COR-L47 (cell line): ENCODE results near the gene IL1RAP.
"Not testable (repeated sequence)": the region's sequence is repeated elsewhere in the genome, so short reads cannot be mapped to it uniquely, and the experiment has no call there.

Experiments used
- DNase-seq: peaks from one replicate; lab custom pipeline; 2025; lab: John Stamatoyannopoulos, UW

The IL1RAP gene

DNA sequence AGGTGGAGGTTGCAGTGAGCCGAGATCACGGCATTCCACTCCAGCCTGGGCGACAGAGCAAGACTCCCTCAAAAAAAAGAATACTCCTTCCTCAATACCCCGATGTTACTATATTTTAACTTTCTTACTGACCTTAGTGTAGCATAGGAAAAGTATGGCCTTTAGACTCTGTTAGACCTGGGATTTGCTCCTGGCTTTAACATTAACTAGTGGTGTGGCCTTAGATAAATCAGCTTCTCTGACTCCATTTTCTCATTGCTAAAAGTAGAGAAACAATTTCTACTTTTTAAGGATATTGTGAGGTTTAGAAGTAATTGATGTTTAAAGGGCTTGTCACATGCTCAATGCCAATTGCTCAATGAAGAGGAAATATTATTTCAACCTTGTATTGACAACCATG, 7.6 kb upstream of the IL1RAP start:
- no peak for DNase-seq

- no peak for DNase-seq
Measured at GRCh38 chr3:190512666-190513065, 1.2 kb upstream of the IL1RAP start.

- DNase-seq: no peak
Measured at GRCh38 chr3:190514413-190515153, 698 bp downstream of the IL1RAP start.

- DNase-seq: no peak
Measured at GRCh38 chr3:190516416-190516815, 2.5 kb downstream of the IL1RAP start.

DNA sequence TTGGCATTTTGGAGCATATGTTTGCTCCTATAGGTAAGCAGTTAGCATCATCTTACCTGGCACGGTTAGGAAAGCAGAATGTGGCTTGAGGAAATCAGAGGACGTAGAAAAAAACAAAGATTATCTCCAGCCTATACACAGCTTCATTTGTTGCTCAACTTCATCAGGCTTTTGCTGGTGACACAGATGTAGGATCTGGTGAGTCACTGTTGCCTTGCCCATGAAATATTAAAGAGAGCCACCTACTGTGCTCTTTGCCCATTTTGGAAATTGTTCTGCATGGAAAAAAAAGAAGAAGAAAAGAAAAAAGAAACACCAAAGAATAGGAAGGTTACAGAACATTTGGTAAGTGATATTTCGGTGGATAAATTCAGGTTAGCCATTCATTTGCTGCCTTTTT, 3.8 kb downstream of the IL1RAP start:
- no peak for DNase-seq

DNA sequence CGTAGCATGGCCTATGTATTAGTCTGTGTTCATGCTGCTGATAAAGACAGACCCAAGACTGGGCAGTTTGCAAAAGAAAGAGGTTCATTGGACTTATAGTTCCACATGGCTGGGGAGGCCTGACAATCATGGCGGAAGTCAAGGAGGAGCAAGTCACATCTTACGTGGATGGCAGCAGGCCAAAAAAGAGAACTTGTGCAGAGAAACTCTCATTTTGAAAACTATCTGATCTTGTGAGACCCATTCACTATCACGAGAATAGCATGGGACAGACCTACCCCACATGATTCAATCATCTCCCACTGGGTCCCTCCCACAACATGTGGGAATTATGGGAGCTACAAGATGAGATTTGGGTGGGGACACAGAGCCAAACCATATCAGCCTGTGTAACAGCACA, 4.6 kb downstream of the IL1RAP start:
- DNase-seq: not testable (repeated sequence)

GRCh38 chr3:190519886-190520285, 6.0 kb downstream of the IL1RAP start:
- DNase-seq: no peak

DNA sequence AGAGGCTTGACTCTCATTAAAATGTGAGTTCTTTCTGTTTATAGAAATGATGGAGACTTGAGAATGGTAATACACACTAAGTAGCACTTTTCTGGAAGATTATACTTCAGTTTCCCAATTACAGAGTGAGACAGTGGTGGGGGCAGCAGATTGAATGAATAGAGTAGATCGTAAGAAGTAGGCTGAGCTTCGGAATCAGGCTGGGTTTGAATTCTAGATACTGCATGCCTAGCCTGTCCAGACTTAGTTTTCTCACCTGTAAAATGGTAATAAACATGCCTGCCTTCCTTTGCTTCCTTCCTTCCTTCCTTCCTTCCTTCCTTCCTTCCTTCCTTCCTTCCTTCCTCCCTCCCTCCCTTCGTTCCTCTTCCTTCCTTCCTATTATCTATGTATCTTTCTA, 8.1 kb downstream of the IL1RAP start:
- DNase-seq: no peak

DNA sequence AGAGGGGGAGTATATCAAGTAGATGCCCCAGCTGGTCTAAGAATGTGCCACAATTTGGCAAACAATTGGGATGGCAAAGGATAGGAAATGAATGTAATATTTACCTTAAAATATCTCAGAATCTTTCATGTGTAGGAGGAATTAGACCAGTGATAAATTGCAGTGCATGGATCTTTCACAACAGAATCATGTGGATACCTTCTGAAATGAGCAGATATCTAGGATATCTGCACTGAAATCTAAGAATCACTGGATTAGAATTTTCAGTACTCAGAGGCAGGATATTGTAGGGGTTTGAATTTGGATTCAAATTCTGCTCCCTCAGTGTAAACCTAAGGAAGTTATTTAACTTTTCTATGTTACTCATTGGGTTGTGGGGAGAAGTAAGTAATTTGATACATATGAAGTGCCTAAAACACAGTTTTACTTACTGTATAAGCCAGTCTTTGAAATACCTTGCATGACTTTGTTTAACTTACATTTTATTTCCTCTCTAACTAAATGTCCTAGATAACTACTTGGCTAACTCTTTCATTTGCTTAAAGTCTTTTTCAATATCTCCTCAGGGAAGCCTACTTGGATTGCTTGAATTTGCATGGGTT, 8.8 kb downstream of the IL1RAP start:
- no peak for DNase-seq

DNA sequence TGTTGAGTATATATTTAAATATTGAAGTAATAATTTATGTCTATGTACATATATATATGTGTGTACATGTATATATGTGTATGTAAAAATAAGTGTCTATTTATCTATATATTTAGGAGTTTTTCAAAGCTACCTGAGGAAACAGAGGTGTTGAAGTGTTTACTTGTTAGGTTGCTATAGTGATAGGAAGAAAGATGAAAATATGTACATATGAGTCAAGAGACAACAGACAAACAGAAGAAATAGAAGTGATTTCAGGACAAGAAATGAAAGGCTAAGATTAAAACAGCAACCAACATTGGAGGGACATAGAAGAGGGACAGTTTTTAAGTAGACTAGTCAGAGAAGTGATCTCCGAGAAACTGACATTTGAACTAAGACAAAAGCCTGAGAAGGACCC, 11.1 kb downstream of the IL1RAP start:
- no peak for DNase-seq

- DNase-seq: no peak
Measured at GRCh38 chr3:190525634-190526033, 11.7 kb downstream of the IL1RAP start.

DNA sequence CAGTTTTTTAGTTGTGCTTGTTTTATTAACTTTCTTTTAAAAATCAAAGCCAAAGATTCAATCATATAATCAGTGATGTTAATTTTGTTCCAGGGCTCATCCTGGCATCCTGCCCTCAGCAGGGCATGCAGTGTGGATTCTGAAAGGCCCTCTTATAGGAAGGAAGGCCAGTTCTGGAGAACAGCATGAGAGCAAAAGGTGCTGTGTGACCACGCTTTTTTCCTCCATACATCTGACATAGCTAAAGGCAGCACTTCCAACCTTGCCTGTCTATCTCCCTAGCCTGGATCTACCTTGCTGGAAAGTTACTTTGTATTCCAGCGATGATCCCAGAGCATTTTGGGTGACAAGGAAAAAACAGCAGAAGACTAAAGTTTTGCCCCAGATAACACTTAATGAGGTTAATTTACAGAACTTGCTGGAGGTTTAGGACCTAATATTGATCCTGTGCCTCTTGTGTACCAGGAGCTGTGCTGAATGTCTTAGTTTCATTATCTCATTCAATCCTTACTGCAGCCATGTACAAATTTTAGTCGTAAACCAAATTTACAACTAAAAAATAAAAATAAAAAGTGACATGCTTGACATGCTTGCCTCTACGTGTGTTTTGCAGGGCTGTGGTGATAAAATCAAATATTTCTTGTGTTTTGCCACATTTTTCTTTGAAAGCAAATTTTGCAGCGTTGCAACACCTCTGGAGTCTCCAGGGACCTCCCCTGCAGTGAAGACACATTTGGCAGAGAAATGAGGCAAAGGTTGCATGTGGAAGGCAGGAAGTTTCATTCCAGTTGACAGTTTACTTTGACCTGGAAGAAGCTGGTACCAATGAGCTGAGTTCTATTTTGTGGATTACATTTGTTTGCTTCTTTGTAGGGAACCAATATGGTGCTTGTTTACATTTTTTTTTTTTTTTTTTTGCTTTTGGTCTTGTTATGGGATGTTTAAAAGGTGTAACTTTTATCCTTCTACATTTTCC, 13.2 kb downstream of the IL1RAP start:
- no peak for DNase-seq

DNA sequence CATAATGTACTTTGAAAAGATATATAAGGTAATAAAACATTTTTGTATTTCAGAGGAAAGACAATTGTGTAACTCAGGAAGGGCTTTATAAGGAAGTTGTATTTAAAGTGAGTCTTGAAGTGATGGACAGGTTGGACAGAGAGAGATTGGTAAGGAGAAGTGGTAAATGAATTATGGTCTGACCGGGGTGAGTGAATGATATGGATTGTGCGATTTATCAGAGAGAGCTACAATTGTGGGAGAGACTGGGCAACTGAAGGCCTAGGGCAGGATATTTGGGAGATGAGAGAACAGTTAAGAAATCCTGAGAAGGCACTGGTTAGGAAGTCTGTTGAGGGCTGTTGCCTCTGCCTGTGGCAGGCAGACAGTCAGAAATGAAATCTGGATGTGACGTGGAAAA, 14.8 kb downstream of the IL1RAP start:
- DNase-seq: no peak

DNA sequence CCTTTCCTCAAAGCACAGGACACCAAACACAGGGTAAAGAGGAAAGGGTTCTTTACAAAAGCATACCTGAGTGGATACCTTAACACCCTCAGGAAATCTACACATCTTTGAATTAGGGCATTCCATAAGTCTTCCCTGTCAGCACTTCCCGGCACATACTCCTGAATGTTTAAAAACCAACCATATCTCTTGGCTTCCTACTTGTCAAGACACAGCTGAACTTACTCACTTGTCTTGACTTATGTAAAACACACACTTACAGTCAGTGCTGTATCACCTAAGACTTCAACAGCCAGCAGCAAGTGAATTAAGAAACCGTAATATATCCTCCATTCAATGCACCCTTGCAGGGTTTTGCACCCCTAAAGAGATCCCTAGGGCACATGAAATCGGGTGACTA, 17.5 kb downstream of the IL1RAP start:
- no peak for DNase-seq

GRCh38 chr3:190532731-190533203, 18.9 kb downstream of the IL1RAP start:
- DNase-seq: no peak

GRCh38 chr3:190533511-190534281, 19.8 kb downstream of the IL1RAP start:
- DNase-seq: no peak

- no peak for DNase-seq
Measured at GRCh38 chr3:190534386-190534785, 20.5 kb downstream of the IL1RAP start.

GRCh38 chr3:190534986-190535385, 21.1 kb downstream of the IL1RAP start:
- no peak for DNase-seq

DNA sequence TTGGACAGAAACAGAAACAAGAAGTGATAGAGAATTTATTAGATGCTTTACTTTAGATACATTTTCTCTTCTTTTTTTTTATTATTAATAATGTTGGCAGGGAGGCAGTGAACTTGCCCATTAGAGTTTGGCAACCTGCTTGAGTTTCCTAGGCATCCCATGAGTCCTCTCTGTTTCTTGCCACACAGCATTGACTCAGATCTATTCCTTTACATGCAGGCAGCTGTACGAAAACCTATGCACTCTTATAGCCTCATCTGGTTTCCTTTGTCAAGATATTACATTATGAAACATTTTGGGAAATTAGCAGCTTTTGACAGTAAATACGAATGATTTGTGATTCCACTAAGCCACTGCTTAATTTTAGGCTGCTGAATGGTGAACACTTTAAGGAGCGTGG, 23.3 kb downstream of the IL1RAP start:
- DNase-seq: no peak

DNA sequence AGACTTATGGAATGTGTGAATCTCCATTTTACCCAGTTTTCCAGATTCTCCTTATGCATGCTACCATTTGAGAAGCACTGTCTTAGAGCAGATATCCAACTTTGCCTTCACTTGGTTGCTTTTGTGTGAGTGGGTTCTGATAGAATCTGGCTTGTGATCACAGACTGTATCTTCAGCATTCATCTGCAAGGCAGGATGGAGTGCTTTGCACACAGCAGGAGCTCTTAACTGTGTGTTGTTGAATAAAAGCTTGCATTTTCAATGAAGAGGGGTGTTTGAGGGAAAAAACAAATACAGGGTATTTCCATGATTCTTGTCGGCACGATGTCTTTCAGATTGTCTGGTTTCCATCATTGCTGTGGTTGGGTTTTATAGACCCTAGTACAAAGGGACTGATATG, 24.4 kb downstream of the IL1RAP start:
- no peak for DNase-seq

GRCh38 chr3:190539526-190539925, 25.6 kb downstream of the IL1RAP start:
- DNase-seq: no peak

DNA sequence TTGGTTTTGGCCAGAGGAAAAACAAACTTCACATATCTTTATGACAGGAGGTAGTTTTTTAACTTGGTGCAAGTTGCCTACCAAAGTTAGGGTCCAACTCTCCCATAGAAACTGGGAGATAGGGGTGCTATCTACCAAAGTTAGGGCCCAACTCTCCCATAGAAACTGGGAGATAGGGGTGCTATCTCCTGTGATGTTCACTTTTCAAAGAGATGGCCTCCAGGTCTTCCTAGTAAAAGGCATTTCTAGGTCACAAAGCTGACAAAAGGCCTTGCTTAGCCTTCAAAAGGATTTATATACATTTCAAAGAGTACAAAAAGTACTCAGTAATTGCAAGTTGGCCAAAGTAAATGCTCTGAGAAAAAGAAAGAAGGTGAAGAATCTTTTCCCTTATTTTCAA, 27.1 kb downstream of the IL1RAP start:
- DNase-seq: no peak
